ENCODE measurements around the gene FNDC11. TPM values are rescaled to one million over a fixed set of nuclear protein-coding genes. Genes with fewer than 3 reads are reported as not detected.
A peak's percentile ranks its signal among the peaks of the same experiment; 100 is the strongest.

Gene FNDC11, protein sequence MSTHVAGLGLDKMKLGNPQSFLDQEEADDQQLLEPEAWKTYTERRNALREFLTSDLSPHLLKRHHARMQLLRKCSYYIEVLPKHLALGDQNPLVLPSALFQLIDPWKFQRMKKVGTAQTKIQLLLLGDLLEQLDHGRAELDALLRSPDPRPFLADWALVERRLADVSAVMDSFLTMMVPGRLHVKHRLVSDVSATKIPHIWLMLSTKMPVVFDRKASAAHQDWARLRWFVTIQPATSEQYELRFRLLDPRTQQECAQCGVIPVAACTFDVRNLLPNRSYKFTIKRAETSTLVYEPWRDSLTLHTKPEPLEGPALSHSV
- 0.42 TPM for polyA plus RNA-seq (2013)

DNA sequence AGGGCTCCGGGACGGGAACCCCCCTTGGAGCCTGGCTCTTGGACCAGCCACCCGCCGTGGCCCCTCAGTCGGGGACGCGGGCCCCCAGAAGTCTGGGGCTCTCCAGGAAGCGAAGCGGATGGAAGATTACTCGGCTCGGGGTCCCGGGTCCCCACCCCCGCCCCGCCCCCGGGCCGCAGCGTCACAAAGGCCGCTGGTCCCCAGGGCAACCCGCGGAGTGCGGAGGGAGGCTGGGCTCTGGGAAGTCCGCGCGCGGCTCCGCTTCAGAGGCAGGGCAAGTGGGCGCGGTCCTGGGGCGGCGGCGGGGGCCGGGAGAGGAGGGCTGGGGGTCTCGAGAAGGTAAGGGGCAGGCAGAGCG is at the start of gene FNDC11:
FNDC11 (plus strand) TSS at position 227 of the 358 bp plus-strand sequence. CDS start 1,505 bp downstream, outside the sequence.
- Histone ChIP-seq H3K36me3 (ENCODE audit: control insufficient read depth in 4 of 4, insufficient read depth in 4 of 4, low read length in 3 of 4) (no peaks in the 10 kb centered on the region), H3K4me1 (ENCODE audit: control extremely low read depth in 1 of 4, control insufficient read depth in 4 of 4, insufficient read depth in 4 of 4, low read length in 3 of 4) (peaks cover 0 to 25% (median 22%) of the 10 kb centered on the region in 4 experiments), H3K27me3 (replicated peaks in 2 of 5; ENCODE audit: control insufficient read depth in 4 of 5, insufficient read depth in 5 of 5, low read length in 4 of 5) (peaks cover 0 to 14% (median 2%) of the 10 kb centered on the region in 5 experiments), H3K9me3 (ENCODE audit: control extremely low read depth in 1 of 5, control insufficient read depth in 4 of 5, insufficient read depth in 2 of 5, low read depth in 1 of 5, low read length in 4 of 5) (no peaks in the 10 kb centered on the region), H3K27ac (ENCODE audit: insufficient read depth in 1 of 2, low read depth in 1 of 2, low read length in 2 of 2, poor library complexity in 1 of 2, severe bottlenecking in 2 of 2) (peak within 1 kb of the TSS in 1 of 2 experiments; percentile 3), H3K4me3 (ENCODE audit: control insufficient read depth in 1 of 7, extremely low read depth in 1 of 7, insufficient read depth in 4 of 7, low read depth in 2 of 7, low read length in 6 of 7) (peak within 1 kb of the TSS; percentile 28 to 79 (median 71))
- CTCF ChIA-PET = interaction anchor here (1.3 to 2.0 kb wide), 3 partner anchors 9 to 28 kb away, joined by 3 to 7 read pairs (median 4); no protein-coding TSS in a partner anchor
- peak; percentile 57 to 82 (median 77) for DNase-seq
- POLR2A ChIA-PET = interaction anchor here (0.6 kb wide), 1 partner anchor 557 kb away, joined by 6 read pairs; no protein-coding TSS in a partner anchor
- 0% methylated on average over 13 of the region's 34 CpGs for WGBS (ENCODE audit: insufficient coverage)

- Histone ChIP-seq H3K36me3 (ENCODE audit: control insufficient read depth in 4 of 4, insufficient read depth in 4 of 4, low read length in 3 of 4) (no peaks in the 10 kb centered on the region), H3K4me3 (ENCODE audit: control insufficient read depth in 1 of 7, extremely low read depth in 1 of 7, insufficient read depth in 4 of 7, low read depth in 2 of 7, low read length in 6 of 7) (no peak overlapping the region), H3K27ac (ENCODE audit: insufficient read depth in 1 of 2, low read depth in 1 of 2, low read length in 2 of 2, poor library complexity in 1 of 2, severe bottlenecking in 2 of 2) (no peak overlapping the region), H3K9me3 (ENCODE audit: control extremely low read depth in 1 of 5, control insufficient read depth in 4 of 5, insufficient read depth in 2 of 5, low read depth in 1 of 5, low read length in 4 of 5) (peaks cover 0 to 25% (median 15%) of the 10 kb centered on the region in 5 experiments), H3K4me1 (ENCODE audit: control extremely low read depth in 1 of 4, control insufficient read depth in 4 of 4, insufficient read depth in 4 of 4, low read length in 3 of 4) (peaks cover 0 to 2% (median 0%) of the 10 kb centered on the region in 4 experiments), H3K27me3 (replicated peaks in 2 of 5; ENCODE audit: control insufficient read depth in 4 of 5, insufficient read depth in 5 of 5, low read length in 4 of 5) (peaks cover 0 to 50% (median 7%) of the 10 kb centered on the region in 5 experiments)
- 96% methylated on average over 8 of the region's 9 CpGs for WGBS (ENCODE audit: insufficient coverage)
- DNase-seq = no peak
- CTCF ChIA-PET = interaction anchor here (2.2 kb wide), 1 partner anchor 8 kb away, joined by 10 read pairs; no protein-coding TSS in a partner anchor
- POLR2A ChIA-PET = no interaction called here
These were observed 49.3 kb upstream of the FNDC11 start for GRCh38 chr20:63504642-63505041.

DNA sequence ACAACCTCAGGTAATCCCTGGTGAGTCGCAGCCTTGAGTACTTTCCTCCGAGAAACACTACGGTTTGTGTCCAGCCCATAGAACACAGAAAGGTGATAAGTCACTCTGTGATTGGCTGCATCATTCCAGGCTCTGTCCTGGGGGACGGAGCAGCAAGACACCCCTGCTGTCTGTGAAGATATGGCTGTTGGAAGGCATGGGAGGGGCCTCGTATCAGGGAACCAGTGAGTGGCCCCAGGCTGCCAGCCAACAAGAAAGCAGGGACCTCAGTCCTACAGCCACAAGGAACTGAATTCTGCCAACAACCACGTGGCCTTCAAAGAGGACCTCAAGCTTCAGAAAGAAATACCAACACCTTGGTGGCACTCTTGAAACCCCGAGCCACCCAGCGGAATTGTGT is 48.7 kb upstream of the FNDC11 start:
- no peaks in the 10 kb centered on the region for H3K36me3 ChIP-seq (ENCODE audit: control insufficient read depth in 4 of 4, insufficient read depth in 4 of 4, low read length in 3 of 4)
- CTCF ChIA-PET = interaction anchor here (2.2 kb wide), 1 partner anchor 9 kb away, joined by 10 read pairs; no protein-coding TSS in a partner anchor
- no peaks in the 10 kb centered on the region for H3K4me1 ChIP-seq (ENCODE audit: control extremely low read depth in 1 of 4, control insufficient read depth in 4 of 4, insufficient read depth in 4 of 4, low read length in 3 of 4)
- 90% methylated on average over 5 of the region's 8 CpGs for WGBS (ENCODE audit: insufficient coverage)
- H3K27ac ChIP-seq (ENCODE audit: insufficient read depth in 1 of 2, low read depth in 1 of 2, low read length in 2 of 2, poor library complexity in 1 of 2, severe bottlenecking in 2 of 2) = no peak overlapping the region
- POLR2A ChIA-PET = no interaction called here
- DNase-seq = no peak
- no peak overlapping the region for H3K4me3 ChIP-seq (ENCODE audit: control insufficient read depth in 1 of 7, extremely low read depth in 1 of 7, insufficient read depth in 4 of 7, low read depth in 2 of 7, low read length in 6 of 7)
- H3K9me3 ChIP-seq (ENCODE audit: control extremely low read depth in 1 of 5, control insufficient read depth in 4 of 5, insufficient read depth in 2 of 5, low read depth in 1 of 5, low read length in 4 of 5) = peaks cover 0 to 25% (median 15%) of the 10 kb centered on the region in 5 experiments
- peaks cover 0 to 49% (median 7%) of the 10 kb centered on the region in 5 experiments for H3K27me3 ChIP-seq (replicated peaks in 2 of 5; ENCODE audit: control insufficient read depth in 4 of 5, insufficient read depth in 5 of 5, low read length in 4 of 5)

- ChIA-PET POLR2A (no interaction called here), CTCF (interaction anchor here (2.2 kb wide), 1 partner anchor 9 kb away, joined by 10 read pairs; no protein-coding TSS in a partner anchor)
- H3K9me3 ChIP-seq (ENCODE audit: control extremely low read depth in 1 of 5, control insufficient read depth in 4 of 5, insufficient read depth in 2 of 5, low read depth in 1 of 5, low read length in 4 of 5) = peaks cover 0 to 25% (median 15%) of the 10 kb centered on the region in 5 experiments
- no peak overlapping the region for H3K27ac ChIP-seq (ENCODE audit: insufficient read depth in 1 of 2, low read depth in 1 of 2, low read length in 2 of 2, poor library complexity in 1 of 2, severe bottlenecking in 2 of 2)
- no peak overlapping the region for H3K4me3 ChIP-seq (ENCODE audit: control insufficient read depth in 1 of 7, extremely low read depth in 1 of 7, insufficient read depth in 4 of 7, low read depth in 2 of 7, low read length in 6 of 7)
- peaks cover 0 to under 1% (median 0%) of the 10 kb centered on the region in 4 experiments for H3K4me1 ChIP-seq (ENCODE audit: control extremely low read depth in 1 of 4, control insufficient read depth in 4 of 4, insufficient read depth in 4 of 4, low read length in 3 of 4)
- no peaks in the 10 kb centered on the region for H3K36me3 ChIP-seq (ENCODE audit: control insufficient read depth in 4 of 4, insufficient read depth in 4 of 4, low read length in 3 of 4)
- no peak for DNase-seq
- 87% methylated on average over 6 of the region's 12 CpGs for WGBS (ENCODE audit: insufficient coverage)
- peaks cover 0 to 44% (median 8%) of the 10 kb centered on the region in 5 experiments for H3K27me3 ChIP-seq (replicated peaks in 2 of 5; ENCODE audit: control insufficient read depth in 4 of 5, insufficient read depth in 5 of 5, low read length in 4 of 5)
These were observed 48.2 kb upstream of the FNDC11 start for GRCh38 chr20:63505723-63506122.

DNA sequence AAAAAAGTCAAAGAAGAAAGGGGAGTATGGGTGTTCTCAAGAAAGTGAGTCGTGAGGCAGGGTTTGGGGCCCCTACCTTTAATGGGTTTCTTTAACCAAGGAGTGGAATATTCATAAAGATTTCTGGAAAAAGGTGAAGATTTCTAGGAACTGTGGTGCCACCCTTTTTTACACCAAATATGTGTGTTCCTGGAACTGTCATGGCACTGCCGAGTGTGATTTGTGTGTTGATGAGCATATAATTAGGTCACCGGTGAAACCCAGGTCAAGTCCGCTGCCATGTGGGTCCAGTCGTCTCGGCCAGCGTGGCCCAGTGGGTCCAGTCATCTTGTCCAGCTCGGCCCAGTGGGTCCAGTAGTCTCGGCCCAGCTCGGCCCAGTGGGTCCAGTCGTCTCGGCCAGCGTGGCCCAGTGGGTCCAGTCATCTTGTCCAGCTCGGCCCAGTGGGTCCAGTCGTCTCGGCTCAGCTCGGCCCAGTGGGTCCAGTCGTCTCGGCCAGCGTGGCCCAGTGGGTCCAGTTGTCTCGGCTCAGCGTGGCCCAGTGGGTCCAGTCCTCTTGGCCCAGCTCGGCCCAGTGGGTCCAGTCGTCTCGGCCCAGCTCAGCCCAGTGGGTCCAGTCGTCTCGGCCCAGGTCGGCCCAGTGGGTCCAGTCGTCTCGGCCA is 46.7 kb upstream of the FNDC11 start:
- 94% methylated on average over 29 of the region's 30 CpGs for WGBS (ENCODE audit: insufficient coverage)
- Histone ChIP-seq H3K36me3 (ENCODE audit: control insufficient read depth in 4 of 4, insufficient read depth in 4 of 4, low read length in 3 of 4) (no peaks in the 10 kb centered on the region), H3K27ac (ENCODE audit: insufficient read depth in 1 of 2, low read depth in 1 of 2, low read length in 2 of 2, poor library complexity in 1 of 2, severe bottlenecking in 2 of 2) (no peak overlapping the region), H3K27me3 (replicated peaks in 2 of 5; ENCODE audit: control insufficient read depth in 4 of 5, insufficient read depth in 5 of 5, low read length in 4 of 5) (peaks cover 0 to 40% (median 8%) of the 10 kb centered on the region in 5 experiments), H3K4me1 (ENCODE audit: control extremely low read depth in 1 of 4, control insufficient read depth in 4 of 4, insufficient read depth in 4 of 4, low read length in 3 of 4) (peaks cover 0 to 6% (median 3%) of the 10 kb centered on the region in 4 experiments), H3K4me3 (ENCODE audit: control insufficient read depth in 1 of 7, extremely low read depth in 1 of 7, insufficient read depth in 4 of 7, low read depth in 2 of 7, low read length in 6 of 7) (no peak overlapping the region), H3K9me3 (ENCODE audit: control extremely low read depth in 1 of 5, control insufficient read depth in 4 of 5, insufficient read depth in 2 of 5, low read depth in 1 of 5, low read length in 4 of 5) (peaks cover 0 to 25% (median 15%) of the 10 kb centered on the region in 5 experiments)
- no peak for DNase-seq
- POLR2A ChIA-PET = interaction anchor here (0.6 kb wide), 1 partner anchor 649 kb away, joined by 4 read pairs; no protein-coding TSS in a partner anchor
- CTCF ChIA-PET = interaction anchor here (0.7 kb wide), 1 partner anchor 10 kb away, joined by 4 read pairs; no protein-coding TSS in a partner anchor

DNA sequence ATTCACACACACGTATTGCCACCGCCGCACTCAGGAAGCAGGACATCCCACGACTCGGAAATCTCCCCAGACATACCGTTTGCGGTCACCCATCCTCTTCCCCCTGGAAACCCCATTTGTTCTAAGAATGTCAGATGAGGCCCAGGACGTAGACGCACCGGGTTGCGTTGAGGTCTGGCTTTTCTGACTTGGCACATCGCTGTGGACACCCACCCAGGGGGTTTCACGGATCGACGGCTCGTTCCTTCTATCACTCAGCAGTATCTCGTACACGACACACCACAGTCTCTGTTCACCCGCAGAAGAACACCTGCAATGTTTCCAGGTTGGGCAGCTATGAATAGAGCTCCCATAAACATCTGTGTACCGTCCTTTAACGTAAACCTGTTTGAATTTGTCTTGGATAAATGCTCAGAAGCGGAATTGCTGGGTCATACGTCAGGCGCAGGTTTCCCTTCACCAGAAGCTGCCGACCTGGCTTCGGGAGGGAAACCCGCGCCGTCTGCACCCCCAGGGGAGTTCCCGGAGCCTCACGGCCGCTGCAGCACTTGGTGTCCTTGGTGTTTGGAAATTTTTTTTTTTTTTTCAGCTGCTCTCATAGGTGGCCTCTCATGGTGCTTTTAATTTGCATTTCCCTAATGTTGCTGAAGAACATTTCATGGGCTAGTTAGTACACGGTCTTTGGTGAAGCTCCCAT is 45.7 kb upstream of the FNDC11 start:
- Histone ChIP-seq H3K4me1 (ENCODE audit: control extremely low read depth in 1 of 4, control insufficient read depth in 4 of 4, insufficient read depth in 4 of 4, low read length in 3 of 4) (peaks cover 0 to 6% (median 3%) of the 10 kb centered on the region in 4 experiments), H3K36me3 (ENCODE audit: control insufficient read depth in 4 of 4, insufficient read depth in 4 of 4, low read length in 3 of 4) (no peaks in the 10 kb centered on the region), H3K27me3 (replicated peaks in 2 of 5; ENCODE audit: control insufficient read depth in 4 of 5, insufficient read depth in 5 of 5, low read length in 4 of 5) (peaks cover 6 to 44% (median 8%) of the 10 kb centered on the region in 5 experiments), H3K4me3 (ENCODE audit: control insufficient read depth in 1 of 7, extremely low read depth in 1 of 7, insufficient read depth in 4 of 7, low read depth in 2 of 7, low read length in 6 of 7) (no peak overlapping the region), H3K9me3 (ENCODE audit: control extremely low read depth in 1 of 5, control insufficient read depth in 4 of 5, insufficient read depth in 2 of 5, low read depth in 1 of 5, low read length in 4 of 5) (peaks cover 0 to 28% (median 17%) of the 10 kb centered on the region in 5 experiments), H3K27ac (ENCODE audit: insufficient read depth in 1 of 2, low read depth in 1 of 2, low read length in 2 of 2, poor library complexity in 1 of 2, severe bottlenecking in 2 of 2) (no peak overlapping the region)
- ChIA-PET CTCF (interaction anchor here (2.6 kb wide), 1 partner anchor 11 kb away, joined by 11 read pairs; no protein-coding TSS in a partner anchor), POLR2A (interaction anchor here (0.6 kb wide), 2 partner anchors 12 to 50 kb away, joined by 3 read pairs; partner anchors contain the start of gene PPDPF)
- WGBS (ENCODE audit: insufficient coverage) = 85% methylated on average over 22 of the region's 33 CpGs
- no peak for DNase-seq

Data from common myeloid progenitor, CD34-positive (primary cell).